Measurements from ENCODE around the gene UBQLN4.

- peak; percentile 94 to 98 (median 98) for TF ChIP-seq CTCF (IDR thresholded peaks at IDR 0.05)
- TF ChIP-seq POLR2A (IDR thresholded peaks at IDR 0.05) = no peak
Observed at GRCh38 chr1:155989242-155990004, 64.2 kb downstream of the UBQLN4 start.
